Heart right ventricle (tissue), 16 donors: ENCODE results near the gene CACNA1C. TPM values are rescaled to one million over a fixed set of nuclear protein-coding genes. Genes with fewer than 3 reads are reported as not detected.

Experiments
- ATAC-seq, 8 donors: fragments of 200-7000 bp; cut with Tn5 transposase; one replicate each; pipeline ENCODE4 v1.9.1; 2020; ENCODE audit warnings: mild to moderate bottlenecking in 8 of 8, moderate library complexity in 8 of 8, moderate number of reproducible peaks in 1 of 8
- DNase-seq, 2 donors: peaks; one replicate each; pipeline ENCODE4 v3.0.0-alpha.2; 2020
- H3K27ac ChIP-seq, 10 donors: fragments of 200-600 bp; sonication (generic) in 2 of 10; one replicate each; pipeline versions ENCODE4 v1.5.0 to v1.8.0; 2020 to 2022; ENCODE audit warnings: mild to moderate bottlenecking in 3 of 10
- H3K27me3 ChIP-seq, 7 donors: fragments of 200-600 bp; one replicate each; pipeline ENCODE4 v1.8.0; 2021 to 2022; ENCODE audit warnings: mild to moderate bottlenecking in 2 of 7
- H3K36me3 ChIP-seq, 9 donors: fragments of 200-600 bp; sonication (generic) in 1 of 9; one replicate each; pipeline versions ENCODE4 v1.5.0 to v1.8.0; 2020 to 2022; ENCODE audit warnings: mild to moderate bottlenecking in 2 of 9
- H3K4me1 ChIP-seq, 9 donors: fragments of 200-600 bp; sonication (generic) in 1 of 9; one replicate each; pipeline versions ENCODE4 v1.5.0 to v1.8.0; 2020 to 2022; ENCODE audit warnings: mild to moderate bottlenecking in 4 of 9
- H3K4me3 ChIP-seq, 10 donors: fragments of 200-600 bp; sonication (generic) in 2 of 10; one replicate each; pipeline versions ENCODE4 v1.5.0 to v1.8.0; 2020 to 2022; ENCODE audit warnings: mild to moderate bottlenecking in 7 of 10, moderate library complexity in 2 of 10
- H3K9me3 ChIP-seq, 11 donors: fragments of 200-600 bp in 10 of 11; sonication (generic) in 2 of 11; one replicate each; pipeline versions ENCODE4 v1.5.0 to v1.8.0; 2013 to 2022; ENCODE audit warnings: mild to moderate bottlenecking in 2 of 11, control low read depth in 1 of 11, moderate library complexity in 1 of 11
- WGBS, 2 donors: extraction: QIAGEN DNeasy Blood & Tissue Kit; methylation state at CpG; one replicate each; pipeline ENCODE4 v1.1.7; 2013; ENCODE audit warnings: inconsistent platforms in 1 of 2; 5-methylcytosine and 5-hydroxymethylcytosine counted together
- intact Hi-C, 10 donors: fragments of 100-400 bp; cut with DNase I; formaldehyde crosslinking; loops; one replicate each; pipeline versions ENCODE4 v1.11.1 to v1.14.2; 2022
- polyA plus RNA-seq, 2 donors: library from polyadenylated mRNA; stranded (reverse); fragments of 200-250 nt; gene quantifications; one replicate each; pipeline ENCODE4 v1.2.3, GENCODE V29; 2013
- total RNA-seq, 10 donors: library from RNA; stranded (reverse); fragmentation: NEBNext Ultra II Directional in 3 of 10; extraction: Animal tissue kit (Norgen Biotek cat#: 25700) in 3 of 10; gene quantifications; one replicate each; pipeline versions ENCODE4 v1.2.1 to v1.2.4, GENCODE V29; 2021 to 2023
- TF ChIP-seq, protein P1 (sequence below), 9 donors: fragments of 200-600 bp; sonication (generic) in 2 of 9; IDR thresholded peaks; one replicate each; pipeline versions ENCODE4 v1.5.0 to v1.8.0; 2021 to 2022; ENCODE audit warnings: antibody characterized with exemption in 9 of 9, mild to moderate bottlenecking in 5 of 9, moderate library complexity in 1 of 9
- donor health status: Arrhythmogenic right ventricular cardiomyopathy.
- donor health status: ischemic (EF 13 %, LVEDD 7.1; RV severe dilation, severe dysfunction).
- donor health status: healthy with polysubstance abuse.
- donor health status: DM: no; HTN: yes; CAD: no.
- donor health status: DM: no; HTN: no; CAD: no.
- donor health status: ischemic (EF 25% LVEDD 6.9; RV normal size, moderate dysfunction).
- donor health status: ischemic (EF 25% LVEDD 5.7; RV mildly dilated, moderate dysfunction).
- donor health status: healthy.
- donor health status: DM: yes; HTN: yes; CAD: no.
- donor health status: Ischemic cardiomyopathy.
- donor health status: ischemic (EF 35%, LVEDD 5.7; RV mildly dilated, moderate dysfunction).
- donor health status: nonischemic (EF 11% LVEDD 7.7; RV severe dilation, severe dysfunction).
- donor health status: DM: yes; HTN: yes; CAD: no.
- donor health status: PGD.
- donor health status: ischemic (EF 29% LVEDD 5.4; RV normal size, mild dysfunction).
- donor health status: nonischemic (EF 23%, LVEDD 6.1; RV moderate dilation, normal function).

Gene CACNA1C
- total and polyA plus RNA-seq, 12 donors, result 19.1 to 222 (median 183) TPM

DNA sequence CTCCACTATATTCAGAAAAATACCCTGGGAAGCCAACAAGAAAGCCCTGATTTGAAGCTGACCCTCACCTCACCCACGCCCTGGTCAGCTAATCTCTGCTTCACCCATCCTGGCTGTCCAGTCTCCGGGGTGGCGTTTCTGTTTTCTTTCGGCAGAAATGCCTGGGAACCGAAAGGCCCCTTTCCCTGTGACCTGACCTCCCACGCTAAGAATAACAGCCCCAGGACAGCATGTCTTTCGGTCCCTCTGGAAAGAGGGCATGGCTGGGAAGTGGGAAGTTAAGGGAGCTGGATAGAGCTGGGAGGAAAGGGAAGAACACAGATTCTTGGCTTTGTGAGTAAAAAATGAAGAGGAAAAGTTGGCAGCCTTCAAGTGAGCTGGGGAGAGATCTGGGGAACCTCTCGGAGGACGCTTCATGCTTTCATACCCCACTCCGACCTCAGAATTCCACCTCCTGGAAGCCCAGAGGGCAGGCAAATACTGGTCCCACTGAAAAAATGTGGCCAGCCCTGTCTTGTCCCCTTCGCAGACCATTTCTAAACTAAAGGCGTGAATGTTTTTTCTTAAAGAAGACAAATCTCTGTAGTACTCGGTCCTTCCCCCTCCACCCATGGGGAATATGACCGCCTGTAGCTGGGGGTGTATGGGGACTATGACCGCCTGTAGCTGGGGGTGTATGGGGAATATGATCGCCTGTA lies 579.0 kb downstream of the CACNA1C start:
- no peaks in the 10 kb centered on the region for H3K9me3 ChIP-seq
- H3K4me3 ChIP-seq, result no peak overlapping the region
- peak overlapping the region; percentile 27 to 79 (median 69) for H3K27ac ChIP-seq
- ATAC-seq (peak; percentile 52 to 78 (median 67)), DNase-seq (peak; percentile 50 to 67)
- peaks cover 0 to 39% (median 0%) of the 10 kb centered on the region in 9 donors for H3K36me3 ChIP-seq
- peaks cover 0 to 29% (median 0%) of the 10 kb centered on the region in 9 donors for H3K4me1 ChIP-seq
- peaks cover 0 to 4% (median 0%) of the 10 kb centered on the region in 7 donors for H3K27me3 ChIP-seq
- 69 to 73% methylated on average over 16 of the region's 16 CpGs for WGBS, 2 donors
- intact Hi-C loops, result no loop called here
- TF ChIP-seq, protein P1, sequence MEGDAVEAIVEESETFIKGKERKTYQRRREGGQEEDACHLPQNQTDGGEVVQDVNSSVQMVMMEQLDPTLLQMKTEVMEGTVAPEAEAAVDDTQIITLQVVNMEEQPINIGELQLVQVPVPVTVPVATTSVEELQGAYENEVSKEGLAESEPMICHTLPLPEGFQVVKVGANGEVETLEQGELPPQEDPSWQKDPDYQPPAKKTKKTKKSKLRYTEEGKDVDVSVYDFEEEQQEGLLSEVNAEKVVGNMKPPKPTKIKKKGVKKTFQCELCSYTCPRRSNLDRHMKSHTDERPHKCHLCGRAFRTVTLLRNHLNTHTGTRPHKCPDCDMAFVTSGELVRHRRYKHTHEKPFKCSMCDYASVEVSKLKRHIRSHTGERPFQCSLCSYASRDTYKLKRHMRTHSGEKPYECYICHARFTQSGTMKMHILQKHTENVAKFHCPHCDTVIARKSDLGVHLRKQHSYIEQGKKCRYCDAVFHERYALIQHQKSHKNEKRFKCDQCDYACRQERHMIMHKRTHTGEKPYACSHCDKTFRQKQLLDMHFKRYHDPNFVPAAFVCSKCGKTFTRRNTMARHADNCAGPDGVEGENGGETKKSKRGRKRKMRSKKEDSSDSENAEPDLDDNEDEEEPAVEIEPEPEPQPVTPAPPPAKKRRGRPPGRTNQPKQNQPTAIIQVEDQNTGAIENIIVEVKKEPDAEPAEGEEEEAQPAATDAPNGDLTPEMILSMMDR (IDR thresholded peaks at IDR 0.05), result no peak

- H3K4me1 ChIP-seq, result peaks cover 0 to 40% (median 3%) of the 10 kb centered on the region in 9 donors
- no peak for DNase-seq
- WGBS, 2 donors, result 93 to 95% methylated on average over 16 of the region's 16 CpGs
These were observed 580.5 kb downstream of the CACNA1C start for GRCh38 chr12:2633176-2633824.

DNA sequence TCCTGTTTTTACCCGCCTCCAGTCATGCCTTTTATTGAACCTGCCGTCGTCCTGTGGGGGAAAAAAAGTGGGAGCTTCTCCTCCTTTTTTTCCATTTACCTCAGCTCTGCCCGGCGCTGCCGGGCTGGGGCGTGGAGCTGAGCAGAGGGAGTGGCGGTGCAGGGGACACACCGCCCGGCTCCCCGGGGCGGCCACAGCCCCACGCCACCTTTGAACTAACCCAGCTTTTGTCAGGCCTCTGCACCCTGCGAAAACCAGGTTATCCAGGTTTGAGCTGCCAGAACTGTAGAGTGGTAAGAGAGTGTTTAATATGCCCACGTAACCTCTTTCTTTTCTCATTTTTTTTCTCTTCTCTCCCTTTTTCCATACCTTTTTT lies 581.0 kb downstream of the CACNA1C start:
- Histone ChIP-seq H3K4me3 (no peak overlapping the region), H3K9me3 (no peaks in the 10 kb centered on the region), H3K27me3 (no peaks in the 10 kb centered on the region), H3K36me3 (peaks cover 0 to 44% (median 0%) of the 10 kb centered on the region in 9 donors), H3K4me1 (peaks cover 0 to 40% (median 3%) of the 10 kb centered on the region in 9 donors), H3K27ac (peak overlapping the region in 5 of 10 donors; percentile 67 to 78 (median 70))
- no peak for ATAC-seq
- 92 to 95% methylated on average over 15 of the region's 15 CpGs for WGBS, 2 donors
- intact Hi-C loops, result no loop called here
- DNase-seq, result no peak
- TF ChIP-seq, protein P1 (IDR thresholded peaks at IDR 0.05), result no peak

More at GRCh38 chr12:2633176-2633824, 580.5 kb downstream of the CACNA1C start:
- peaks cover 0 to 39% (median 0%) of the 10 kb centered on the region in 9 donors for H3K36me3 ChIP-seq
- ATAC-seq, result no peak
- H3K9me3 ChIP-seq, result no peaks in the 10 kb centered on the region
- intact Hi-C loops, result no loop called here
- no peaks in the 10 kb centered on the region for H3K27me3 ChIP-seq
- TF ChIP-seq, protein P1 (IDR thresholded peaks at IDR 0.05), result no peak
- peak overlapping the region in 8 of 10 donors; percentile 13 to 79 (median 70) for H3K27ac ChIP-seq
- no peak overlapping the region for H3K4me3 ChIP-seq

DNA sequence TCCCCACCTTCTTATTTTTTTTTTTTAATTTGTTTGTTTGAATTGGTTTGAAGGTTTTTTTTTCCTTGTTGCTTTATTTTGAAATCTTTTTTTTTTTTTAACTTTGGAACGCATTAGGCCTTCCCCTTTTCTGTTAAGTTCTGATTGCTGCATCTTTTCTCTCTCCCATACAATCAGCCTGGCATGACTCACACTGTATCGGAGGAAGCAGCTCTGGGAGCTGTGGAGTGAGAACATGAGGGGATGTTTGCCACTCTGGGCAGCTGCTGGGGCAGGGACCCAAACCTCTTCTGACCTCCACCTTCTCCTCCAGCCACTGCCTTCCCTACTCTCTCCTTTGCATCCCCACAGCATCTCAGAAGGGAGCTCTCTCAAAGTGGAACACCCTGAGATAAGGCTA lies 581.7 kb downstream of the CACNA1C start:
- TF ChIP-seq, protein P1 (IDR thresholded peaks at IDR 0.05), result no peak
- peaks cover 0 to 41% (median 3%) of the 10 kb centered on the region in 9 donors for H3K4me1 ChIP-seq
- no peaks in the 10 kb centered on the region for H3K27me3 ChIP-seq
- WGBS, 2 donors, result 89 to 90% methylated on average over 2 of the region's 2 CpGs
- no peak overlapping the region for H3K4me3 ChIP-seq
- intact Hi-C loops, result no loop called here
- no peaks in the 10 kb centered on the region for H3K9me3 ChIP-seq
- peaks cover 0 to 50% (median 0%) of the 10 kb centered on the region in 9 donors for H3K36me3 ChIP-seq
- DNase-seq, result no peak
- no peak overlapping the region for H3K27ac ChIP-seq
- ATAC-seq, result no peak
